AG04450 (cell line): Measurements from ENCODE around the gene DARS1. TPM values are rescaled to one million over a fixed set of nuclear protein-coding genes. Genes with fewer than 3 reads are reported as not detected.

Experiments
- CTCF ChIA-PET: fragments of 300-600, 350-600 bp; formaldehyde crosslinking; extraction: SDS; loops from one replicate; lab custom pipeline; 2022; ENCODE audit warnings: antibody characterized with exemption, inconsistent platforms; lab: Charles Lee
- POLR2A ChIA-PET: fragments of 350-600 bp; formaldehyde crosslinking; extraction: SDS; loops from one replicate; lab custom pipeline; 2021; ENCODE audit warnings: antibody characterized with exemption, inconsistent platforms; lab: Yijun Ruan, JAX
- DNase-seq: peaks from one replicate; pipeline ENCODE4 v3.0.0-alpha.2; 2011; ENCODE audit warnings: low read depth, low spot score
- H3K27ac ChIP-seq: one replicate; pipeline ENCODE4 v1.5.1; 2012; ENCODE audit warnings: low read depth, low read length, control low read depth
- H3K27me3 ChIP-seq: one replicate; pipeline ENCODE4 v1.6.0; 2012; ENCODE audit warnings: low read length; ENCODE audit not compliant: control insufficient read depth, insufficient read depth
- H3K4me3 ChIP-seq: 2 replicates; pipeline ENCODE4 v1.5.1; 2011; ENCODE audit warnings: mild to moderate bottlenecking, low read depth, low read length, control low read depth
- H3K9me3 ChIP-seq: 2 replicates; pipeline ENCODE4 v1.5.1; 2012; ENCODE audit warnings: low read length; ENCODE audit not compliant: control insufficient read depth, insufficient read depth
- CTCF ChIP-seq: IDR thresholded peaks from 2 replicates; pipeline ENCODE4 v1.5.1; 2011; ENCODE audit warnings: low read depth, low read length, control low read depth, inconsistent platforms
- polyA plus RNA-seq: library from polyadenylated mRNA; depleted of rRNA; stranded (reverse); fragments of >200 nt; gene quantifications from 2 replicates; pipeline ENCODE4 v1.2.3, GENCODE V29; 2011

Gene DARS1
- polyA plus RNA-seq, 1 experiment = 91.6 TPM

GRCh38 chr2:135985826-135986393 lies 484 bp upstream of the DARS1 start:
- DNase-seq = no peak
- H3K27me3 ChIP-seq = no peaks in the 10 kb centered on the region
- peaks cover 5% of the 10 kb centered on the region; the same call in 1 of the 2 replicates for H3K9me3 ChIP-seq
- peak overlapping the region; percentile 54 for H3K27ac ChIP-seq
- ChIA-PET CTCF (no interaction called here), POLR2A (interaction anchor here (1.0 kb wide), 1 partner anchor 26 kb away, joined by 3 read pairs; no protein-coding TSS in a partner anchor)
- TF ChIP-seq CTCF = no peak
- H3K4me3 ChIP-seq = peak overlapping the region; percentile 91

- Histone ChIP-seq H3K4me3 (peak overlapping the region; percentile 91), H3K9me3 (peaks cover 5% of the 10 kb centered on the region; the same call in 1 of the 2 replicates), H3K27me3 (no peaks in the 10 kb centered on the region), H3K27ac (peak overlapping the region; percentile 85)
- CTCF ChIA-PET = interaction anchor here (1.0 kb wide), 1 partner anchor 70 kb away, joined by 8 read pairs; no protein-coding TSS in a partner anchor
- no peak for DNase-seq
- POLR2A ChIA-PET = no interaction called here
- TF ChIP-seq CTCF = no peak
Measured at GRCh38 chr2:135984199-135985017, 1.0 kb downstream of the DARS1 start.

GRCh38 chr2:135980434-135981079 lies 4.9 kb downstream of the DARS1 start:
- TF ChIP-seq CTCF = no peak
- Histone ChIP-seq H3K27ac (no peak overlapping the region), H3K4me3 (no peak overlapping the region), H3K27me3 (no peaks in the 10 kb centered on the region), H3K9me3 (peaks cover 4% of the 10 kb centered on the region; the same call in 1 of the 2 replicates)
- CTCF ChIA-PET = no interaction called here
- DNase-seq = no peak
- POLR2A ChIA-PET = no interaction called here

GRCh38 chr2:135975702-135976101 lies 9.7 kb downstream of the DARS1 start:
- Histone ChIP-seq H3K27me3 (no peaks in the 10 kb centered on the region), H3K9me3 (no peaks in the 10 kb centered on the region), H3K4me3 (no peak overlapping the region), H3K27ac (no peak overlapping the region)
- TF ChIP-seq CTCF = no peak
- DNase-seq = no peak
- ChIA-PET CTCF (interaction anchor here (0.6 to 1.7 kb wide), 3 partner anchors 44 to 62 kb away, joined by 3 to 7 read pairs (median 6); no protein-coding TSS in a partner anchor), POLR2A (no interaction called here)
